Activated CD8-positive, alpha-beta memory T cell treated with anti-CD3 and anti-CD28 coated beads for 48 hours (primary cell): ENCODE measurements around the gene RNF126.

Source experiments
- DNase-seq, 3 experiments: peaks; one replicate each; pipeline ENCODE4 v3.0.0-alpha.2; 2020; ENCODE audit warnings: low read depth in 2 of 3, low spot score in 2 of 3

Gene RNF126

DNA sequence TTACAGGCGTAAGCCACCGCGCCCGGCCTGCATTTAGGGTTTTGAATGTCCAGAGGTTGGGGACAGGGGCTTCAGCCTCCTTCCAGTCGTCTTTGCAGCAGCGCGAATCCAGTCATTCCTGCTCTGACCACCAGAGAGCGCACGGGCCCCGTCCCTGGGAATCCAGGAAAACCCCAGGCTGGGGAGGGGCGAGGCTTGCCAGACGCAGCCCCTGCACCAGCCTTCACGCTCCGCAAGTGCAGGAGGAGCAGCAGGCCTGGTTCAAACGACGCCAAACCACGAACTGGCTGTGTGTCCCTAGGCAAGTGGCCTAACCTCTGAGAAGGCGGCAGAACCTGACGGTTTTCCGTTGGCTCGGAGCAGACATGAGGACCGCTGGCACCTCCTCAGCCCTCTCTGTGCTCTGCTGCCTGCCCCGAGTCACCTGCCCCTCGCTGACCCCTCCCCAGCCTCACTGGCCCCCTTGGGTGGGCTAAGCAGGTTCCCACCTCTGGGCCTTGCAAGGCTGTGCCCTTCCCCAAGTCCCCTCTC, 2.0 kb upstream of the RNF126 start:
- peak in 2 of 3 experiments; percentile 57 to 70 for DNase-seq

DNA sequence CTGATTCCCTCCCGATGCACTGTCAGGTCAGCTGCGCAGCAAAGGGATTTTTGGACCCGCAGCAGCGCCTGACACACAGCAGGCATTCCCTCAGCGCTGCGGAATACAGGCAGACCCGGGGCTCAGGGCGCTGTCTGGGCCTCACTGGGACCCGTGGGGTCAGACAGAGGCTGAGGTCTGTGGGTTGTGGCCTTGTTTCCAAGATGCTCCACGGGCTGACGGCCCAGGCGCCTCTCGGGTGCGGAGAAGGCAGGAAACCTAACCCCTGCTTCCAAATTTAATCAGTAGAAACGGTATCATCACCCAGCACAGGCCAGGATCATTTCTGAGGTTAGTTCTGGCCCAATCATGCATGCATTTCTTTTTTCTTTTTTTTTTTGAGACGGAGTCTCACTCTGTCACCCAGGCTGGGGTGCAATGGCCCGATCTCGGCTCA, 686 bp upstream of the RNF126 start:
- DNase-seq: no peak

DNA sequence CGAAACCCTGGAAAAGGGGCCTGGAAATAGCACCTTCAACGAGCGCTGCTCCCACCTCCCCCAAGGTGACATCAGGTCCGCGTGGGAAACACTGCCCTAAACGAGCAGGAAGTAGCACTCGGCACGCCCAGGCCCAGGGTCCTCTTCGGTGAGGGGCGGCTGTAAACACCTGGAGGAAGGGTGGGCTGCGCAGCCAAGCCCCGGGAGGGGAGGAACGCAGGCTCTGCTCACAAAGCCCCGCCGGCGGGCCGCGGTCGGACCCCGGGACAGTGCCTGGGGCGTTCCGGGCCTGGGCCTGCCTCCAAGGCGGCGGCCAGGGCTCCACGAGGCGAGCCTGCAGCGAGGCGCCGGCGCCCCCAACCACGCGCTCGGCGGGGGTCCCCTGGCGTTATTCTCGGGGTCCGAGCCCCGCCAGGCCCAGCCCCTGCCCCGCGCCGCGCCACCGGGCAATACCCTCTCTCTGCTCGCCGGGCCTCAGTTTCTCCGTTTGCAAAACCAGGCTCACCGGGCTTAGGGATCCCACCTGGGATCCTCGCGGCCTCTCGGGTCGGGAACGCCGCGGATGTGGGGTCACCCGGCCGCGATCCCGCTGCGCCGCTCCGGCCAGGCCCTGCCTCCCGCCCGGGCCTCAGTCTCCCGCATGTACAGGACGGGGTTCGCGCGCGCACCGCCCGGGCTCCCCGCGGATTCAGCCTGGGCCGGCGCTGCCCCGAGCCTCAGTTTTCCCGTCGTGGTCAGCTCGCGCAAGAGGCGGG, 630 bp downstream of the RNF126 start:
- DNase-seq: peak in 2 of 3 experiments; percentile 53 to 54

DNA sequence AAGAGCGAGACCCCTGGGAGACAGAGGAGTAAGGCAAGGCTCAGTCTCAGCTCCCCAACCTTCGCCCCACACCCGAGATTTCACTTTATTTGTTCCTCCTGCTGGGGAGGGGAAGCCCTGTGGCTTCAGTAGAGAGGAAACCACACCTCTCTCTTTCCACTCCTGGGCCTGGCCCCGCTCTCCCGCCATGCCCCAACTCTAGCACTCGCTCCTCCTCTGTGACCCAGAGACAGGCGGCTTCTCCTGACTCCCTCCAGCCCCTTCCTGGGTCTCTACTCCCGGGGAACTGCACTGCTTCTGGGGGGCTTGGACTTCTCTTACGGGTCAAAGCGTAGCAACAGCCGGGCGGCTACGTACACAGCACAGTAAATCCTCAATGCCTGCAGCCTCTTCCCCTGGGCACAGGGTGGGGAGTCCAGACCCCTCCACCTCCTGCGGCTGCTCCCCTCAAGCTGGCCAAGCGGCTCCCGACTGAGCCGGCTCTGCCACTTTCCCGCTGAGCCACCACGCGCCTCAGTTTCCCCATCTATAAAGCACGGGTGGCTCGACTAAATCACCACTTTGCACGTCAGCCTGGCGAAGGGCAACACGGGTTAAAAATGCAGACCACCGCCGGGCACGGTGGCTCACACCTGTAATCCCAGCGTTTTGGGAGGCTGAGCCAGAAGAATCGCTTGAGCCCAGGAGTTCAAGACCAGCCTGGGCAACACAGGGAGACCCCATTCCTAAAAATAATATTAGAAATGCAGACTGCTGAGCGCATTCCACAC, 1.4 kb downstream of the RNF126 start:
- DNase-seq: no peak

DNA sequence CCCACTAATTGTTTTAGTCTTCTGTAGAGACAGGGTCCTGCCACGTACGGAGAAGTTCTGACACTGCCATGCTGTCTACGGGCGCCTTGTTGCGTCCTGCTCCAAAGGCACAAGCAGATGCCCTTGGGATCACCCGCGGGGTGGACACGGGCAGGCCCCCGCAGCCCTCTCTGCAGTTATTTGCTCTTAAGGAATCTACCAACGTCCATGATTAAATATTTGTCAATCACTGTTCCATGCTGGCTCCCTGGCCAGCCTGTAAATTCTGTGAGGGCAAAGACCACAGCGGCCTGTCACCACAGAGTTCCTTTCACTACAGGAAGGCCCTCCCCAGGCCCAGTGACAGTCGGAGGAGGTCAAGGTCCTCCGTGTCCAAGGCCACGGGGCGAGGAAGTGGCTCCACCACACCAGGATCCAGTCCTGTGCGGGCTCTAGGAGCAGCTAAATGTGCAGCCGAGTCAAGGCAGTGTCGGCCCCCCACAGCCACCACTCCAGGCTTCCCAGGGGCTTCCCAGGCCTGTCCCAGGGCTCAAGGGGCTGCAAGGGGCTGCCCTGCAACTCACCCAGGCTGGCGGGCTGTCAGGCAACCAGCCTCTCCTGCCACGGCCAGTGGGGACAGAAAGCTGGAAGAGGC, 2.1 kb downstream of the RNF126 start:
- DNase-seq: no peak

DNA sequence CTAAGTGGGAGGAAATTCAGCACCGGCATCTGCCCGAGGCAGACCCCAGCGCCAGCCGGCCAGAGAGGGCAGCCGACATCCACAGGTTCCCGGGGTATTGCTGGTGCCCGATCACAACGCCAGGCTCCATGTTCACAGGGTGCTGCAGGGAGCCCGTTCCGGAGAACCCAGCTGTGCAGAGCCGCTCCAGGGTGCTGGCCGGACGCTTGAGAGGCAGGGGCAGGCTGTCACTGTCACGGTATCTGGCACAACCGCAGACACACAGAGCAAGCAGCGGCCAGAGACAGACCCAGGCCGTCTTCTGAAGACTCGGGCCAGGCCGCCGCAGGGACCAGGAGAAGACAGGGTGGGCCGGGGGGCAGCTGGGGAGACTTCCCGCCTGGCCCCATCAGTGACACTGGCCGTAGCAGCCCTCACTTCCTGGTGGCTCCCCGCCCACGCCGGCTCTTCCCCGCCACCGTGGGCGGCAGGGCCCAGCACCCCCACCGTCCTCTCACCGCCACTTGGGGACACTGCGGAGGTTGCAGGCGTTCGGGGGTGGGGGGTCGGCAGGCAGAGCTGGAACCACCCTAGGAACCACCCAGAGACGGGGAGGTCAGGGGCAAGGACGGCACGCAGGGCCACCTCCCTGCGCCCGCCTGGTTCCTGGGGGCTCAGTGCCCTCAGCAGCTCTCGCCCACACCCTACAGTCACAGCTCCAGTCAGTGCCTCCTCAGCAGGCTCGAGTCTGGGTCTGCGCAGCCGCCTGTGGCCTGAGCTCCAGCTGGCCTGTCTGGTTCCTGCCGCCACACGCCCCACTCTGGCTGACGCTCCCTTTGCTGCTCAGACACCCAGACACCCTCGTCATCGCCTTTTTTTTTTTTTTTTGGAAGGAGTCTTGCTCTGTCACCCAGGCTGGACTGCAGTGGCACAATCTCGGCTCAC, 3.8 kb downstream of the RNF126 start:
- no peak for DNase-seq

DNA sequence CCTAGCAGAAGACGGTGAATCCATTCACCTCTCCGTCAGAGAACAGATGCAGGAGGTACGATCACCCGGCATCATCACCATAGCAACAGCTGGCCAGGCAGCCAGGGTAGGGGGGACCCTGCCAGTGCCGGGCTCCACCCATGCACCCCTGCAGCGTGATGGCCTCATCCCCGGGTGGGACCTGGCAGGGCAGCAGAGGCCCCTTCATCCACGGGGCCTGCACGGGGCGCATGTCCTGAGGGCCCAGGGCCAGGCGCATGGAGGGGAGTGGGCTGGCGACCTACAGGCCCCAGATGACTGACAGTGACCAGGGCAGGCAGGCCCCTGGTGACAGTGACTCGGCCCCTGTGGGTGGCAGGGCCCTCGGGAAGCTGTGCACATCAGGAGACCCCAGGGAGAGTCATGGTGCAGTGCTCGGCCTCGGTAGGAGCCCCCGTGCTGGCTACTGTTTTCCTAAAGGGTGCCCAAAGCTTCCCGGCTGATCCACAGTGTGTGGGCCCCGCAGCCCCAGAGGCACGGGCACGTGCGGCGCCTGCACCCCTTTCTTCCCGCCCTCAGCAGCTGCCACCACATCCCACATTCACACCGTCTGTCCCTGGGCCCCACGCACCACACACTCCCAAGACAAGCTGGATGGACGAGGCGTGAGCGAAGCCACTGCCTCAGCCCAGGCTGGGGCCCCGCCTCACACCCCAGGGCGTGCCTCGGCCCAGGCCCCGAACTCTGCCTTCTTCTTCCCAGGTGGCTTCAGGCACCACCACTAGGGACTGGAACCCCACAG, 4.8 kb downstream of the RNF126 start:
- DNase-seq: no peak

DNA sequence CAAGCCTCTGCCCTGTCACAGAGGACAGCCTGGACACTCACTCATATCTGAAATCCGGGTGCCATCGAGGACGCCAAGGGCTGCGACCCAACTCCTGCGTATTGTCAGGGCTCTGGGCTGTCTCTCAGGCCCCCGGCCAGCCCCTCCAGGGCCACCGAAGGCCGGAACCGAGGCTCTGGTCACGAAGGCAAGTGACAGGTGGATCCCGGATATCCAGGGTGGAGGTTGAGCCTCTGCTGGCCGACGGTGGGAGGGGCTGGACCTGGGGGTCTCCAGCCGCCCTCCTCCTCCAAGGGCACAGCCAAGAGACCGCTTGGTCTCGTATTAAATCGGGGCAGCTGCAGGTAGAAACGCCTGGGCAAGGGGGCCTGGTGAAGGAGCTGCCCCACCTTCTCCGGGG, 5.4 kb downstream of the RNF126 start:
- DNase-seq: no peak

DNA sequence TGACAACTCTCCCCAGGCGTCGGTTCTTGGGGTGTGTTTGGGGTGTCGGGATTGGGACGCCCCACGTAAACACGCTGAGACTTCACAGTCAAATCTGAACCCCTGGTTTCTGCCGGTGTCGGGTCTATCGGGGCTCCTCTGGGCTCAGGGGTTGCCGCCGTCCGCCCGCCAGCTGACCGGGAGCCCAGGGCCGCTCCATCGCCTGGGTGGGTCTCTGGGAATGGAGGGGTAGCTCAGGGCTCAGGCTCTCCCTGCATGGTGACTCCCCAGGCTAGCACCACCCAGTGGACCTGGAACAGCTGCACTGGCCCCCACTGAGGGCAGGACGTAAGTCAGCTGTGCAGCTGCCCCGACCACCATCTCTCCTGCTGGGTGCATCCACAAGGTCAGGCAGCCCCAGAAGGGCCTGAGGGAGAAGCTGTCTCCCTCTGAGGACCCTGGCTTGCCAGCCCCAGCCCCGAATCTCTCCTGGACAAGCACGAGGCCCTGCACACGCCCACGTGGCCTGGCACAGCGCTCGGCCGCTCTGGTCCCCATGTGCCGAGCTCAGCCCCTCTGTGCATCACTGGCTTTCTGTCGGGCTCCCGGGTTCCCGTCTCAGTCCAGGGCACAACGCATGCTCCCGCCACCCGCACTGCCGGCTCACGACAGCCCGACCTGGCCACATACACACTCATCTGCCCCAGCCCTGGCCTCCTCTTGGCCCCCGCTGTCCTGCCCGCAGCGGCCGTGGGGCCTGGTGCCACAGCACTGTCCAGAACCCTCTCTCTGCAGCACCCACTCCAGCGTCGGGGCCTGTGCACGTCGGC, 6.1 kb downstream of the RNF126 start:
- no peak for DNase-seq

DNA sequence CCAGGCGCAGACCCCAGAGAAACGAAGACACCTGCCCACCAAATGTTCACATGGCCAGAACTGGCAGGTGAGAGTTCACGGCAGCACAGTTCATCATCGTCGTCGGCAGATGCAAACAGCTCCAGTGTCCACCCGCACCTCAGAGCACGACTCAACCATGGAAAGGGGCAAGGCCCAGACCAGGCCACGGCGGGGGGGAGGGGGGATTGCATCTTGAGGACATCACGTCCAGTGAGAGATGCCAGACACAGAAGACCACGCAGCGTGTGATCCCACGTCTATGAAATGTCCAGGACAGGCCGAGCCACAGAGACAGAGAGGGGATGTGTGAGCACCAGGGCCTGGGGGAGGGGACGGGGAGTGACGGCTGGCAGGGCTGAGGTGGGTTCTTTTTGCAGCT, 7.3 kb downstream of the RNF126 start:
- DNase-seq: no peak

DNA sequence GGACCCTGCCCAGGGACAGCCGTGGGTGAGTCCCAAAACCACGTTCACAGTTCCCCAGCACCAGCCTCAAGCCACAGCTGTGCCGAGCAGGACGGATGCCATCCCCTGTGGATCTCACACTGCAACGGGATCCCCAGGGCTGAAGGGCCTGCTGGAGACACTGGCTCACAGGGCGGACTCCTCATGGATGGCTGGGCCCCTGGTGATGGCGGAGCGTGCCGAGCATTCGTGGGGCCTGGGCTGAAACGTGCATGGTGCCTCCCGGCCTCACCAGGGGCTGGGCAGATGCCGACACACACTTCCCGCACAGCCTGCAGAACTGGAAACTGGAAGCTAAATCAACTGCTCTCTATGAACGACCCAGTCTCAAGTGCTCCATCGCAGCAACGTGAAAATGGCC, 9.6 kb downstream of the RNF126 start:
- no peak for DNase-seq

DNA sequence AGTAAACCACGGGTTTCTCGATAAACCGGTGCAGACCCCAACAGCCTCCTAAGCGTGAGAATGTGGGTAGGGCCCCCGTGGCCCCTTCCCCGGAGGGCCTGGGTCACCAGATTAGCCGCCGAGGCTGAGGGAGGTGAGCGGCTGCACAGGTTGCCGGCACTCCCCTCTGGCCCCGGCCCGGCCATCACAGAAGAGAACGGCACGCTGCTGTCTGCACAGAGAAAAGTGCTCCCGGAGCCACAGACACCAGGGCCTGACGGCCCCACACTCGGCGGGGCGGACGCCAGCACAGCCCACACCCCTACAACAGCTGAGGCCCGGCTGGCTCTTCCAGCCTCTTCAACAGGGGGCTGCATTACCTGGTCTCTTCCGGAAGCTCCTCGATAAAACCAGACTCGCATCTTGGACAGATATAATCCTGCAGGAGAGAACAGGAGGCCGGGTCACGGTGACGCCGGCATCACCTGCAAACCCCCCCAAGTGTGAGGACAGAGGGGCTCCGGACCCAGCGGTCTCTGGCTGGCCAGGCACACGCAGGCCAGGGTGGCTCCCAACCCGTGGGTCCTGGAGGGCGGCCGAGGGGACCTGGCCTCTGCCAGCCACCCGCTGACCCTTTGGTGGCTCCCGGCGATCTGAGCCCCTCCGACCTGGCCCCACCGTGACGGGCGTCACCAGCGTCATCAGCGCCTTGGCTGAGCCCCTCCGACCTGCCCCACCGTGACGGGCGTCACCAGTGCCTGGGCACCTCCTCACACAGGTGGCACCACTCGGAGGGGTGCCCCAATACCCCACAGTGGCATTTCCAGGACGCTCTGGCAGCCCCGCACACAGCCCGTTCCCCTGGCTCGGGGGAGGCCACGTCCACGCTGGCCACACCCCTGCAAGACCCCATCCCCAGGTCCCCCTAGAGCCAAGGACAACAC, 10.3 kb downstream of the RNF126 start:
- DNase-seq: no peak

DNA sequence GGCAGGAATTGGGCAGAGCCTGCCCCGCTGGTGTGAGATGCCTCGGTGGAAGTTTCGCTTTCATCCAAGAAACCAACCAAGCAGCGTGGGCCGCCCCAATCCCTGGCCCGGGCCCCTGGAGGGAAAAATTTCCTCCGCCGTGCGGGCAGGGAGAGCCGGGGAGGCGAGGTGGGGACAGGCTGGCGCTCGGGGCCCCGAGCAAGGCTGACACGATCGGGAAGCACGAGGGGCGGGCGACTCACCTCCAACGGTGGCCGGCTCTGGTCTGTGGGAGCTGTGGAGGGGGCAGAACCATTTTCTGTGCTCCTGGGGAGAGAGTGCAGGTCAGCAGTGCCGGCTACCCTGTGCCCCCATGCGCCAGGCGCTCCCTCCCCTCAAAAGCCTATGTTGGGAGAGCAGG, 11.0 kb downstream of the RNF126 start:
- DNase-seq: no peak

DNA sequence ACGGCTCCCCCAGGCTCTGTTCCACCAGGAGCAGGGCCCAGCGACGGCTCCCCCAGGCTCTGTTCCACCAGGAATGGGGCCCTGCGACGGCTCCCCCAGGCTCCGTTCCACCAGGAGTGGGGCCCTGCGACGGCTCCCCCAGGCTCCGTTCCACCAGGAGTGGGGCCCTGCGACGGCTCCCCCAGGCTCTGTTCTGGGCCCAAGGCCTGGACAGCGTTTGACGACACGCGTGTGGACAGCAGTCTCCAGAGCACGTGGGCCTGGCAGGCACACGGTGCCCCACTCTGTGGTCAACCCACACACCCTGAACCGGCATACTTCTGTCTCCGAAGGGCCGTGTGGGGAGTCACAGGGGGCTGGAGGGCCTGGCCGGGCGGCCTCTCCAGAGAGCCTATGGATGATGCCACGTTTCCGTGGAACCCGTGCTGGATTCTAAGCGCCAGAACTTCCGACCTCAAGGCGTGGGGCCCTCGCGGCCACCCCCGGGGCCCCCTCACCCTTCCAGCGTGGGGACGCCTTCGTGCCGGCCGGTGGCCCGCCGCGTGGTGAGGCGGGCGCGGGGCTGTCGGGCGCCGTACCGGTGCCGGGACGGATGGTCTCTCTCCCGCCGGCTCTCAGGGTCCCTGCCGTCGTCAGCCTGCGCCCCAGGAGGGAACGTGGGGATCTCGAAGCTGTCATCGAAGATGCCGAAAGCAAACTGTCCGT, 11.7 kb downstream of the RNF126 start:
- no peak for DNase-seq

DNA sequence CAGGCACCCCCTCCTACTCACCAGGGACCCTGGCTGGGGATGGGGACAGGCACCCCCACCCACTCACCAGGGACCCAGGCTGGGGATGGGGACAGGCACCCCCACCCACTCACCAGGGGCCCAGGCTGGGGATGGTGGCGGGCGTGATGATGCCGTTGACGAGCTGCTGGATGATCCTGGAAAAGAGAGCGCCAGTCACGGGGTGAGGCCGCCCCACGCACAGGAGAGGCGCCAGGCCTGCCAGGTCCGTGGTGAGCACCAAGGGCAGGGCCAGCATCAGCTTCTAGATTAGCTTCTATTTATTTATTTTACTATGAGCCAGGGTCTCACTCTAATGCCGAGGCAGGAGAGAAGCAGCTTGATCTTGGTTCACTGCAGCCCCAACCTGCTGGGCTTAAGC, 12.9 kb downstream of the RNF126 start:
- no peak for DNase-seq

DNA sequence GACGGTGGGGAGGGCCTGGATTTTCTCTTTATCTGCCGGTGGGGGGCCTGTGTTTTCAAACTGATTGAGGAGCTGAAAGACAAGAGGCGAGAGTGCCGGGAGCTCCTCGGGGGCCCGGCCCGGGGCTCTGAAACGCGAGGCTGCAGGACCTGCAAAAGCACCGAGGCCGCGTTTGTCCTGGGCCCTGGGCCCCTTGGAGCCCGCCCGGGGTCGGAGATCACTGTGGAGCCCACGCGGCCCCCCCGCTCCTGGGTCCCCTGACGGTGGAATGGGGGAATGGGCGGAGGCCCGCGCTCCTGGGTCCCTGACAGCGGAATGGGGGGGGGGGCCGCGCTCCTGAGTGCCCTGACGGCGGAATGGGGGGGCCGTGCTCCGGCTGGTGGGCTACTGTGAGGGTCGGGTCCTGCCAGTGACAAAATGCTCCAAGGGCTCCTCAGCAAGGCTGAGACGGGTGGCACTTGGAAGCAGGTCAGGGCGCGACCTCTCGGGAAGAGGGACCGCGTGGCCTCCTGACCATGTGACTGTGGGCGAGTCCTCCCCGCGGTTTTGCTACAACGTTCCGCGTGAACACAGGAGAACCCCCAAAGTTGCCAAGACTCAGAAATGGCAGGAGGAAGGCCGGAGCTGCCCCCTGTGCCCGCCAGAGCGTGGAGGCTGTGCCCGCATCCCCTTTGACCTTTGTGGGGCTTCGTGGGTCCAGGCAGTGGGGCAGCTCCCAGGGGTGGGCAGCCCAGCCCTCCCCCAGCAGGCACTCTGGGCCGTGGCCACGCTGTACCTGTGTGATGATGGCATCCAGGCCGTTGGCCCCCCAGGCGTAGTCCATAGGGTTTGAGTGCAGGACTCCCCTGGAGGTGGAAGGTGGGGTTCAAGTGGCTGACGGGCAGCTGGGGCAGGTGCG, 13.9 kb downstream of the RNF126 start:
- DNase-seq: no peak

DNA sequence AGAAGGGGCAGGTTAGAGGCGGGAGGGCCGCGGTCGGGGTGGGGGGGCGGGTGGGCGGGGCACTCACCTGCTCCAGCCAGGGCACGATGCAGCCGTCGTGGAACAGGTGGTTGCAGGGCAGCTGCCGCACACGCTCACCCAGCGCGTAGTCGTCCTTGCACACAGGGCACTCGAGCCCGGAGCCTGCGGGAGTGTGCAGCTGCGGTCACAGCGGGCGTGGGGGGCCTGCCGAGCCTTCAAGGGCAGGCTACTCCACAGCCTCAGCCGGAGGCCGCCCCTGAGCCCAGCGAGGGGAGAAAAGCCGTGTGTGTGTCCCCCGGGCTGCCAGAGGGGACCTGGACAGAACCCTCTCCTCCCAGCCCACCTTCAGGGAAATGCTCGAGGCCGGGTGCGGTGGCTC, 14.7 kb downstream of the RNF126 start:
- no peak for DNase-seq
